Right ventricle myocardium superior (tissue), 1 donor: ENCODE measurements around the gene LIMK1. TPM values are rescaled to one million over a fixed set of nuclear protein-coding genes. Genes with fewer than 3 reads are reported as not detected.
"Not testable (repeated sequence)": the region's sequence is repeated elsewhere in the genome, so short reads cannot be mapped to it uniquely, and the experiment has no call there.

Experiments used
- ATAC-seq: fragments of 200-7000 bp; cut with Tn5 transposase; one replicate; pipeline ENCODE4 v1.9.1; 2020; ENCODE audit warnings: mild to moderate bottlenecking; ENCODE audit not compliant: poor library complexity
- DNase-seq: peaks from one replicate; pipeline ENCODE4 v3.0.0-alpha.2; 2020
- intact Hi-C: fragments of 100-400 bp; cut with DNase I; formaldehyde crosslinking; loops from one replicate; pipeline ENCODE4 v1.11.2; 2022
- long read RNA-seq: library from polyadenylated mRNA; unstranded; transcript quantifications from one replicate; pipeline ENCODE4 v2.0.0, GENCODE V29; 2021
- total RNA-seq: library from RNA; stranded (reverse); fragmentation: NEBNext Ultra II Directional; extraction: Animal tissue kit (Norgen Biotek cat#: 25700); gene quantifications from one replicate; pipeline ENCODE4 v1.2.1, GENCODE V29; 2021
- donor health status: DM: no; HTN: yes; CAD: no; lungs with severe emphysema.

The LIMK1 gene
- 8.6 TPM for total RNA-seq
- long read RNA-seq, partial matches to known transcripts, result 0 of 1 reads
- long read RNA-seq, other reads (novel, unspliced or antisense), result 0 of 1 reads

- ATAC-seq (peak; percentile 97), DNase-seq (peak; percentile 89)
- intact Hi-C loops, result no loop called here
Measured at GRCh38 chr7:74083117-74083876, at the start of gene LIMK1. TSS of gene LIMK1 (plus strand) at chr7:74083804. CDS start at chr7:74083991, 187 bp downstream.

DNA sequence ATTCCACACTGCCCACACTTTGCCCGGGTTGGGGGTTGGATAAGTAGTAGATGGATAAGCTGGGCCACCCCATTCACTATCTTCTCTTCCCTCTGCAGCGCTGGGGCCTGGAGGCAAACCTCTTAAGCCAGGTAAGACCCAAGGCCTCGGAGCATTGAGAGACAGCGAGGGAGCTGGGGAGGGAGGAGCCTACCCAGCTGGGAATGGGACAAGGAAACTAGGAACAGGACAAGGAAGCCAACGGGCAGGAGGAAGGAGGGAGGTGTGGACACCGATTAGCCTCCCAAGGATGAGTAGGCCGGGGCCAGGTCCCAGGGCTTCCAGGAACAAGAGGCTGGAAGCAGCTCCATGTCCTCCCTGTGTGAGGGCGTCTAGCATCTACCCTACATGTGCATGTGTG lies 46.0 kb upstream of the LIMK1 start:
- peak; percentile 26 for ATAC-seq
- intact Hi-C loops, result no loop called here
- peak; percentile 63 for DNase-seq

GRCh38 chr7:74038194-74038961 lies 45.2 kb upstream of the LIMK1 start:
- intact Hi-C loops, result no loop called here
- DNase-seq, result peak; percentile 73
- peak; percentile 65 for ATAC-seq

DNA sequence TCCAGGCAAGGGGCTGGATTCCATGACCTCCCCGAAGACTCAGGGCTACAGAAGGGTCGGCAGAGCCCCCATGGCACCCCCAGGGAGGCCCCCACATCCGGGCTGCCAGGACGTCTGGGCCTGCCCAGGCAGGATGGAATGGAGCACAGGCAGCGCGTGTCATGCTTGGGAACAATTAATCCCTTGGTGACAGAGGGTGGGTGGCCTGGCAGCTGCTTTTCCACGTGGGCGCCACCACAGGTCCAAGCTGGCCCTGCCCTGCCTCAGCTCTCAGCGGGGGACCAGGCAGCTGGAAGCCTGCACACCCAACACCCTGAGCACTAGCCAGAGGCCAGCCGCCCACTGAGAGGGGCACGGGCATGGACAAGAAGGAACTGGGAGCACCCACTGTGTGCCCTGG lies 44.3 kb upstream of the LIMK1 start:
- intact Hi-C loops, result no loop called here
- DNase-seq (no peak), ATAC-seq (no peak)

- intact Hi-C loops, result no loop called here
- DNase-seq (no peak), ATAC-seq (no peak)
Measured at GRCh38 chr7:74040101-74040790, 43.4 kb upstream of the LIMK1 start.

DNA sequence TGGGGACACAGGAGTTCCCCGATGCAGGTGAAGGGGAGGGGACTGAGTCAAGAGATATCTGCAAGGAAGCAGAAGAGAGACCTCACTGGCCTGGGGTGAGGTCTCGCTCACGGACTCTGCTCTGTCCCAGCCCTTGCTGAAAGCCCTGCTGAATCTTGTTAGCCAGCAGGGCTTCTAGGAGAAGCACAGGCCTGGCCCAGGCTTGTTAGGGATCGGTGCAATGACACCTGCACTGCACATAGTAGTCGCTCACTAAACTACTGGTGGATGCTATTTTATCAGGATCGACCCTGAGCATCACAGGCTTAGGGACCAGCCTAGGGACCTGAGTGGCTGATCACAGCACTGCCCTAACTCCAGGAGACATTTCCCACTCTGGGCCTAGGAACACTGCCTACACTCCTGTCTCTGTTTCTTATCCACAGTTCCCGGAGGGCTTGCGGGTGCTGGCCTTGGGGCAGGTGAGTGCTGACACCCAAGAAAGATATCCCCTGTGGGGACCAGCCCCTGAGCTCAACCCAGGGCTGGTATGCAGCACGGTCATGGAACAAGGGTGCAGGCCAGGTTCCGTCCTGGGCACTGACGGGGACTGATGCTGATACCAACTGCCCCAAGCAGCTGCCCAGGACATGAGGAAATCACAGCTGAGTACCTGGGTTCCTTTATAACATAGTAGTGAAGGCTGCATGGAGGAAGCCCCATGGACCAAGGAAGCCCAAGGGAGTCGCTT lies 42.6 kb upstream of the LIMK1 start:
- intact Hi-C loops, result no loop called here
- ATAC-seq (no peak), DNase-seq (no peak)

GRCh38 chr7:74042746-74043522 lies 40.7 kb upstream of the LIMK1 start:
- ATAC-seq (no peak), DNase-seq (no peak)
- intact Hi-C loops, result no loop called here

DNA sequence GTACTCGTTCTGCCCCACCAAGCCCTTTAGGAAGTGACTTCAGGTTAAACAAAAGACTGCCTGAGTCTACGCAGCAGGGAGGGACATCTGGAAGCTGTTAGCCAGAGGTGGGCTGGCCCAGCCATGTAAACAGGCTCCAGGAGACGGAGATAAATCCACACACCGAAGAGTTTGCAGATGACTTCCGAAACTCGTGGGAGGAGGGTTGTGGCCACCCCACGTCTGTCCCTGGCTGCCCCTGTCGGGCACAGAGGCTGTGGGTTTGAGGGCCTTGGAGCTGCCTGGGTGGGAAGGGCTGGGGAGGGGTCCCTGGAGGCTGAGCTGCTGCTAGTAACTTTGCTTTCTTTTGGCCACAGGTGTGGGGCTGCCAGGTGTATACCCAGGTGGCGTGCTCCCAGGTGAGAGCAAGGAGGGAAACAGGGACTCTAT lies 40.1 kb upstream of the LIMK1 start:
- DNase-seq (no peak), ATAC-seq (no peak)
- intact Hi-C loops, result no loop called here

- intact Hi-C loops, result no loop called here
- DNase-seq (peak; percentile 36), ATAC-seq (no peak)
Measured at GRCh38 chr7:74044366-74045350, 38.9 kb upstream of the LIMK1 start.

GRCh38 chr7:74046581-74046980 lies 37.0 kb upstream of the LIMK1 start:
- intact Hi-C loops, ATAC-seq, DNase-seq: not testable (repeated sequence)

- no peak for DNase-seq
- intact Hi-C loops, result no loop called here
- ATAC-seq, result no peak
Measured at GRCh38 chr7:74047804-74048380, 35.7 kb upstream of the LIMK1 start.

- DNase-seq, result no peak
- no peak for ATAC-seq
- intact Hi-C loops, result no loop called here
Measured at GRCh38 chr7:74048999-74049599, 34.5 kb upstream of the LIMK1 start.

DNA sequence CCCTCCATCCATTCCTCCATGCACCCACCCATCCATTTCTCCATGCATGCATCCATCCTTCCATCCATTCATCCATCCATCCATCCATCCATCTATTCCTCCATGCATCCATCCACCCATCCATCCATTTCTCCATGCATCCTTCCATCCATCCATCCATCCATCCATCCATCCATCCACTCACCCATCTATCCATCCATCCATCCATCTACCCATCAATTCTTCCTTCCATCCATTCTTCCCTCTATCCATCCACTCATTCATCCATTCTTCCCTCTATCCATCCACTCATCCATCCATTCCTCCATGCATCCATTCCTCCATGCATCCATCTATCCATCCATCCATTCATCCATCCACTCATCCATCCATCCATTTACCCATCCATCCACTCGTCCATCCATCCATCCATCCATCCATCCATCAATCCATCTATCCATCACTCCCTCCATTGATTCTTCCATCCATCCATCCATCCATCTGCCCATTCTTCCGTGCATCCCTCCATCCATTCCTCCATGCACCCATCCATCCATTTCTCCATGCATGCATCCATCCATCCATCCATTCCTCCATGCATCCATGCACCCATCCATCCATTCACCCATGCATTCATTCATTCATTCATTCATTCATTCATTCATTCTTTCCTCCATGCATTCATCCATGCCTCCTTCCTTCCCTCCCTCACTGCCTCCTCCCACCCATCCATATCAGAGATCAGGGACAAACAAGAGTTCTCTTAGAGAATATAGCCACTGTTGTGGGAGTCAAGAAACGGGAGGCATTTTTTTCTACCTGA lies 33.4 kb upstream of the LIMK1 start:
- ATAC-seq (no peak), DNase-seq (no peak)
- intact Hi-C loops, result no loop called here

GRCh38 chr7:74051193-74051592 lies 32.4 kb upstream of the LIMK1 start:
- intact Hi-C loops, result no loop called here
- no peak for DNase-seq

GRCh38 chr7:74051629-74052410 lies 31.8 kb upstream of the LIMK1 start:
- intact Hi-C loops, result no loop called here
- ATAC-seq, result peak; percentile 30

More at GRCh38 chr7:74051193-74051592, 32.4 kb upstream of the LIMK1 start:
- peak; percentile 36 for ATAC-seq

More at GRCh38 chr7:74051629-74052410, 31.8 kb upstream of the LIMK1 start:
- DNase-seq, result no peak
